Lung (tissue), 12 donors: Measurements from ENCODE around the gene ELF1. TPM values are rescaled to one million over a fixed set of nuclear protein-coding genes. Genes with fewer than 3 reads are reported as not detected.
"Not testable (repeated sequence)": the region's sequence is repeated elsewhere in the genome, so short reads cannot be mapped to it uniquely, and the experiment has no call there.

Source experiments
- ATAC-seq: fragments of 200-7000 bp; cut with Tn5 transposase; one replicate; pipeline ENCODE4 v1.9.1; 2020; ENCODE audit warnings: moderate number of reproducible peaks; ENCODE audit not compliant: insufficient read depth, low FRiP score
- DNase-seq, 3 donors: peaks; one replicate each; pipeline ENCODE4 v3.0.0-alpha.2; 2013 to 2017
- H3K27ac ChIP-seq, 2 donors: one replicate each; pipeline ENCODE4 v1.5.1; 2013; ENCODE audit warnings: mild to moderate bottlenecking in 2 of 2, moderate library complexity in 2 of 2, control low read depth in 1 of 2, inconsistent platforms in 1 of 2, low read depth in 1 of 2, low read length in 1 of 2
- H3K27me3 ChIP-seq, 3 donors: one replicate each; pipeline ENCODE4 v1.5.1; 2013; ENCODE audit warnings: low read length in 2 of 3; ENCODE audit not compliant: control insufficient read depth in 3 of 3, insufficient read depth in 3 of 3
- H3K36me3 ChIP-seq, 4 donors: one replicate each; pipeline ENCODE4 v1.5.1; 2013; ENCODE audit warnings: low read length in 4 of 4, mild to moderate bottlenecking in 1 of 4, moderate library complexity in 1 of 4; ENCODE audit not compliant: control insufficient read depth in 4 of 4, insufficient read depth in 4 of 4
- H3K4me1 ChIP-seq, 5 donors: one replicate each; pipeline ENCODE4 v1.5.1; 2013; ENCODE audit warnings: low read length in 5 of 5, mild to moderate bottlenecking in 2 of 5, moderate library complexity in 1 of 5; ENCODE audit not compliant: control insufficient read depth in 5 of 5, insufficient read depth in 5 of 5
- H3K4me3 ChIP-seq: one replicate; pipeline ENCODE4 v1.5.1; 2013; ENCODE audit warnings: mild to moderate bottlenecking, control low read depth, moderate library complexity
- H3K9ac ChIP-seq, 2 donors: one replicate each; pipeline ENCODE4 v1.5.1; 2013; ENCODE audit warnings: low read length in 2 of 2, control low read depth in 1 of 2; ENCODE audit not compliant: insufficient read depth in 1 of 2
- H3K9me3 ChIP-seq, 4 donors: one replicate each; pipeline ENCODE4 v1.5.1; 2013; ENCODE audit warnings: low read length in 3 of 4, mild to moderate bottlenecking in 1 of 4, moderate library complexity in 1 of 4; ENCODE audit not compliant: control insufficient read depth in 4 of 4, insufficient read depth in 3 of 4
- CTCF ChIP-seq: IDR thresholded peaks from 2 replicates; pipeline ENCODE4 v1.5.1; 2012; ENCODE audit warnings: mild to moderate bottlenecking; ENCODE audit errors: control extremely low read depth, extremely low read depth
- WGBS, 2 donors: extraction: QIAGEN DNeasy Blood & Tissue Kit; methylation state at CpG; one replicate each; pipeline ENCODE4 v1.1.7; 2013; 5-methylcytosine and 5-hydroxymethylcytosine counted together
- polyA plus RNA-seq, 2 donors: library from polyadenylated mRNA; stranded (reverse); fragments of 200-250 nt; gene quantifications; one replicate each; pipeline ENCODE4 v1.2.1, GENCODE V29; 2013
- total RNA-seq, 2 donors: library from RNA; depleted of rRNA in 1 of 2; stranded (reverse); fragments of >200 nt in 1 of 2; gene quantifications; one replicate each; pipeline ENCODE4 v1.2.1, GENCODE V29; 2014 to 2021
- donor health status: control.
- donor health status: control.
- donor health status: Bipolar disorder and iron deficiency.
- donor health status: healthy.
- donor health status: DM: yes; HTN: yes; CAD: no.

Gene ELF1
- total and polyA plus RNA-seq, 4 donors: 10.8 to 107 (median 63.6) TPM

GRCh38 chr13:40931719-40932118 is 87.4 kb downstream of the ELF1 start:
- ATAC-seq: no peak
- no peak for DNase-seq
- H3K4me3 ChIP-seq: no peak overlapping the region
- H3K27ac ChIP-seq: no peak overlapping the region
- no peaks in the 10 kb centered on the region for H3K4me1 ChIP-seq
- no peaks in the 10 kb centered on the region for H3K9me3 ChIP-seq
- 62 to 96% methylated on average over 1 of the region's 1 CpG for WGBS, 2 donors
- H3K36me3 ChIP-seq: peaks cover 0 to 24% (median 10%) of the 10 kb centered on the region in 4 donors
- H3K27me3 ChIP-seq: no peaks in the 10 kb centered on the region
- no peak overlapping the region for H3K9ac ChIP-seq
- no peak for TF ChIP-seq CTCF

DNA sequence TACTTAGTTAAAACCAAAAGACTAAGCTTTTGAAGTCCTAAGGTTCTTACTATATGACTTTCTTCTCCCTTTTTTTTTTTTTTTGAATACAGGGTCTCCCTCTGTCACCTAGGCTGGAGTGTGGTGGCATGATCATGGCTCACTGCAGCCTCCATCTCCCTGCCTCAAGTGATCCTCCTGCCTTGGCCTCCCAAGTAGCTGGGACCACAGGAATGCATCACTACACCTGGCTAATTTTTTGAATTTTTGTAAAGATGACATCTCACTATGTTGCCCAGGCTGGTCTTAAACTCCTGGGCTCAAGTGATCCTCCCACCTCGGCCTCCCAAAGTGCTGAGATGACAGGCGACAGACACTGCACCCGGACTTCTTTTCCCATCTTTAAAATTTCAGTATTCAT is 89.2 kb downstream of the ELF1 start:
- not testable (repeated sequence) for H3K27me3 ChIP-seq, ATAC-seq, DNase-seq, H3K4me1 ChIP-seq, H3K9ac ChIP-seq, H3K9me3 ChIP-seq, H3K27ac ChIP-seq, H3K4me3 ChIP-seq
- peaks cover 0 to 22% (median 9%) of the 10 kb centered on the region in 4 donors for H3K36me3 ChIP-seq
- WGBS, 2 donors: 97 to 98% methylated on average over 3 of the region's 3 CpGs

GRCh38 chr13:40928980-40929379 is 90.1 kb downstream of the ELF1 start:
- Histone ChIP-seq H3K9me3 (no peaks in the 10 kb centered on the region), H3K4me1 (no peaks in the 10 kb centered on the region), H3K36me3 (peaks cover 0 to 22% (median 9%) of the 10 kb centered on the region in 4 donors), H3K4me3 (no peak overlapping the region), H3K27ac (no peak overlapping the region), H3K9ac (no peak overlapping the region), H3K27me3 (no peaks in the 10 kb centered on the region)
- DNase-seq: no peak
- 81 to 86% methylated on average over 3 of the region's 3 CpGs for WGBS, 2 donors
- ATAC-seq: no peak
- no peak for TF ChIP-seq CTCF

DNA sequence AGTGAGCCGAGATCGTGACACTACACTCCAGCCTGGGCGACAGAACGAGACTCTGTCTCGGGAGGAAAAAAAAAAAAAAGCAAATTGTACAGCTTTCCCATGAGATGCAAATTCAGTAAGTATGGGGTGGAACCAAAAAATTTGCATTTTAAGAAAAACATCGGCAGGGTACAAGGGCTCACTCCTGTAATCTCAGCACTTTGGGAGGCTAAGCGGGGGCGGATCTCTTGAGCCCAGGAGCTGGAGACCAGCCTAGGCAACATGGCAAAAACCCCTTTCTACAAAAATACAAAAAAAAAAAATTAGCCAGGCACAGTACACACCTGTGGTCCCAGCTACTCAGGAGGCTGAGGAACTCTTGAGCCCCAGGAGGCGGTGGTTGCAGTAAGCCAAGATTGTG is 91.2 kb downstream of the ELF1 start:
- Histone ChIP-seq H3K9me3 (no peaks in the 10 kb centered on the region), H3K27ac (no peak overlapping the region), H3K9ac (no peak overlapping the region), H3K4me1 (no peaks in the 10 kb centered on the region), H3K36me3 (peaks cover 0 to 16% (median 3%) of the 10 kb centered on the region in 4 donors), H3K27me3 (no peaks in the 10 kb centered on the region), H3K4me3 (no peak overlapping the region)
- 94 to 95% methylated on average over 9 of the region's 9 CpGs for WGBS, 2 donors
- DNase-seq (no peak), ATAC-seq (no peak)
- no peak for TF ChIP-seq CTCF
